Large intestine (tissue), 3 donors: ENCODE data around the gene LDLRAD2. TPM values are rescaled to one million over a fixed set of nuclear protein-coding genes. Genes with fewer than 3 reads are reported as not detected.
"Not testable (repeated sequence)": the region's sequence is repeated elsewhere in the genome, so short reads cannot be mapped to it uniquely, and the experiment has no call there.

ENCODE experiments used
- DNase-seq, 2 donors: peaks; one replicate each; pipeline versions ENCODE4 v3.0.0 to v3.0.0-alpha.2; 2013
- H3K27ac ChIP-seq: one replicate; pipeline ENCODE4 v1.5.1; 2013; ENCODE audit warnings: low read length
- H3K27me3 ChIP-seq: 2 replicates; pipeline ENCODE4 v1.6.1; 2013; ENCODE audit warnings: low read length; ENCODE audit not compliant: control insufficient read depth, insufficient read depth
- H3K36me3 ChIP-seq: 2 replicates; pipeline ENCODE4 v1.6.1; 2013; ENCODE audit warnings: low read length; ENCODE audit not compliant: control insufficient read depth, insufficient read depth
- H3K4me1 ChIP-seq: one replicate; pipeline ENCODE4 v1.6.1; 2013; ENCODE audit warnings: low read length; ENCODE audit not compliant: control insufficient read depth, insufficient read depth
- H3K4me3 ChIP-seq: one replicate; pipeline ENCODE4 v1.5.1; 2013; ENCODE audit warnings: low read length
- H3K9me3 ChIP-seq: one replicate; pipeline ENCODE4 v1.6.1; 2013; ENCODE audit warnings: mild to moderate bottlenecking, low read depth, low read length, moderate library complexity; ENCODE audit not compliant: control insufficient read depth
- WGBS: methylation state at CpG from one replicate; pipeline ENCODE4 v1.1.5; 2013; ENCODE audit warnings: low lambda C conversion rate; ENCODE audit not compliant: insufficient coverage; 5-methylcytosine and 5-hydroxymethylcytosine counted together
- polyA plus RNA-seq: library from polyadenylated mRNA; unstranded; fragments of 120-200 nt; gene quantifications from one replicate; pipeline ENCODE4 v1.2.1, GENCODE V29; 2013

LDLRAD2 gene
- polyA plus RNA-seq, 1 donor: 2.5 TPM

- peaks cover 2% of the 10 kb centered on the region for H3K36me3 ChIP-seq
- H3K9me3 ChIP-seq: peaks cover 4% of the 10 kb centered on the region
- no CpG with 5 or more reads among the region's 15 CpGs for WGBS
- no peaks in the 10 kb centered on the region for H3K27me3 ChIP-seq
- DNase-seq: no peak
- H3K27ac ChIP-seq: no peak overlapping the region
- H3K4me3 ChIP-seq: no peak overlapping the region
- H3K4me1 ChIP-seq: no peaks in the 10 kb centered on the region
These were observed 37.1 kb upstream of the LDLRAD2 start for GRCh38 chr1:21774835-21775549.

DNA sequence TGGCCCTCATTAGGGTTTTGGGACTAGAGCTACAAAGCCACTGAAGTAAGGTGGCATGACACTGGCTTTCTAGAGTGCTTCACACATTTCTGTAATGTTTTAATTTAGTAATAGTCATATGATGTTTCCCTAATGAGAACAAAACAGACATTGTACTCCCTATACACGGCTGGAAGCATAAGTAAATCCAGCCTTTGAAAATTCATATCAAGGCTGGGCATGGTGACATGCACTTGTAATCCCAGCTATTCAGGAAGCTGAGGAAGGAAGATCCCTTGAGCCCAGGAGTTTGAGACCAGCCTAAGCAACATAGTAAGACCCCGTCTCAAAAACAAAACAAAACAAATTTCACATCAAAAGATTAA is 36.5 kb upstream of the LDLRAD2 start:
- Histone ChIP-seq H3K27ac (no peak overlapping the region), H3K9me3 (peaks cover 4% of the 10 kb centered on the region), H3K27me3 (no peaks in the 10 kb centered on the region), H3K4me3 (no peak overlapping the region), H3K36me3 (peaks cover 2% of the 10 kb centered on the region), H3K4me1 (no peaks in the 10 kb centered on the region)
- DNase-seq: no peak
- 88% methylated on average over 1 of the region's 2 CpGs for WGBS

DNA sequence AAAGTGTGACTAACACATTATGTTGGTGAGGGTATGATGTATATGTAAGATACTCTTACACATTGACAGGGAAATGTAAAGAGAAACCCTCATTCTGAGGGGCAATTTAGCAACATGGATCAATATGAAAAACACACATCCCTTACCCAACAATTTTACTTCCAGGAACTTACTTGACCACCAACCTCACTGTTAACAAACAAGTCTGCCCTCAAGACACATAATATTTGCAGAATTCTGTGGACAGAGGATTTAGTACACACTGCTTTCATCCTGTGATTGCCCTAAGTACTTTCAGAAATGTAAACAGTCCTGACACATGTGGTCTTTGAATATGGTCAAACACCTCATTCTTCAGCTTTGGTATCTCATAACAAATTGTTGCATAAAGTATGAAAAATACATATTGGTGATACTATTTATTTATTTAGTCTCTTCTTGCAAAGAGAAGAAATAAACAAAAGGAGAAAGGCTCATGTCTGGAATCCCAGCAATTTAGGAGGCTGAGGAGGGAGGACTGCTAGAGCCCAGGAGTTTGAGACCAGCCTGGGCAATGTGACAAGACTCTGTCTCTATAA is 36.0 kb upstream of the LDLRAD2 start:
- Histone ChIP-seq H3K36me3 (peaks cover 2% of the 10 kb centered on the region), H3K9me3 (peaks cover 4% of the 10 kb centered on the region), H3K27ac (no peak overlapping the region), H3K4me3 (no peak overlapping the region), H3K27me3 (no peaks in the 10 kb centered on the region), H3K4me1 (no peaks in the 10 kb centered on the region)
- DNase-seq: no peak

GRCh38 chr1:21776925-21777324 is 35.1 kb upstream of the LDLRAD2 start:
- no CpG with 5 or more reads among the region's 5 CpGs for WGBS
- H3K36me3 ChIP-seq, H3K4me1 ChIP-seq, H3K27ac ChIP-seq, H3K9me3 ChIP-seq, H3K27me3 ChIP-seq, H3K4me3 ChIP-seq, DNase-seq: not testable (repeated sequence)

- no peak overlapping the region for H3K4me3 ChIP-seq
- H3K9me3 ChIP-seq: peaks cover 4% of the 10 kb centered on the region
- no peaks in the 10 kb centered on the region for H3K4me1 ChIP-seq
- H3K27ac ChIP-seq: no peak overlapping the region
- 90% methylated on average over 2 of the region's 2 CpGs for WGBS
- no peaks in the 10 kb centered on the region for H3K27me3 ChIP-seq
- DNase-seq: no peak
- H3K36me3 ChIP-seq: peaks cover 2% of the 10 kb centered on the region
These were observed 33.7 kb upstream of the LDLRAD2 start for GRCh38 chr1:21778405-21778727.

- no peak for DNase-seq
- H3K9me3 ChIP-seq: peaks cover 4% of the 10 kb centered on the region
- H3K4me1 ChIP-seq: no peaks in the 10 kb centered on the region
- H3K4me3 ChIP-seq: no peak overlapping the region
- H3K27ac ChIP-seq: no peak overlapping the region
- H3K27me3 ChIP-seq: no peaks in the 10 kb centered on the region
- WGBS: 97% methylated on average over 4 of the region's 12 CpGs
- H3K36me3 ChIP-seq: peaks cover 2% of the 10 kb centered on the region
These were observed 32.2 kb upstream of the LDLRAD2 start for GRCh38 chr1:21779613-21780521.

GRCh38 chr1:21781815-21782348 is 30.2 kb upstream of the LDLRAD2 start:
- H3K27ac ChIP-seq: peak overlapping the region; percentile 100
- H3K36me3 ChIP-seq: no peaks in the 10 kb centered on the region
- peak overlapping the region; percentile 99 for H3K4me3 ChIP-seq
- DNase-seq: peak in 1 of 2 donors; percentile 54
- H3K9me3 ChIP-seq: peaks cover 4% of the 10 kb centered on the region
- H3K4me1 ChIP-seq: no peaks in the 10 kb centered on the region
- no peaks in the 10 kb centered on the region for H3K27me3 ChIP-seq
- WGBS: 0% methylated on average over 3 of the region's 17 CpGs

GRCh38 chr1:21782349-21782867 is 29.7 kb upstream of the LDLRAD2 start:
- Histone ChIP-seq H3K9me3 (peaks cover 4% of the 10 kb centered on the region), H3K4me1 (no peaks in the 10 kb centered on the region), H3K27ac (peak overlapping the region; percentile 100), H3K4me3 (peak overlapping the region; percentile 99), H3K36me3 (no peaks in the 10 kb centered on the region), H3K27me3 (no peaks in the 10 kb centered on the region)
- no CpG with 5 or more reads among the region's 37 CpGs for WGBS
- DNase-seq: no peak

- WGBS: no CpG with 5 or more reads among the region's 82 CpGs
- peak within 1 kb of the TSS; percentile 100 for H3K27ac ChIP-seq
- peak within 1 kb of the TSS; percentile 99 for H3K4me3 ChIP-seq
- DNase-seq: peak; percentile 98 to 99
- H3K9me3 ChIP-seq: no peaks in the 10 kb centered on the region
- H3K27me3 ChIP-seq: no peaks in the 10 kb centered on the region
- no peaks in the 10 kb centered on the region for H3K4me1 ChIP-seq
- H3K36me3 ChIP-seq: no peaks in the 10 kb centered on the region
These were observed 29.0 kb upstream of the LDLRAD2 start, which contains the start of gene USP48 for GRCh38 chr1:21782868-21783678. Gene USP48, minus strand, starts transcription at chr1:21783149. Its CDS starts 192 bp downstream, at chr1:21782957.
